Activated CD8-positive, alpha-beta memory T cell treated with anti-CD3 and anti-CD28 coated beads, Interleukin-2, amount 10 ng/mL, durations not matched to agents 7 days and 5 days (primary cell): ENCODE measurements around the gene RPLP1. TPM values are rescaled to one million over a fixed set of nuclear protein-coding genes. Genes with fewer than 3 reads are reported as not detected.

ENCODE experiments used
- ATAC-seq: fragments of 150-1000 bp; cut with Tn5 transposase; one replicate; pipeline ENCODE4 v1.10.0; 2021; ENCODE audit warnings: moderate library complexity
- CTCF ChIA-PET: fragments of 350-600 bp; sonication (Branson Sonifier 250); formaldehyde crosslinking; loops from one replicate; lab custom pipeline; 2021; ENCODE audit warnings: antibody characterized with exemption; lab: Charles Lee
- DNase-seq: peaks from one replicate; pipeline ENCODE4 v3.0.0-alpha.2; 2020
- H3K27ac Mint-ChIP-seq: one replicate; pipeline ENCODE4 v1.8.0; 2021; ENCODE audit warnings: mild to moderate bottlenecking, mixed read lengths
- H3K27me3 Mint-ChIP-seq: one replicate; pipeline ENCODE4 v1.8.0; 2021; ENCODE audit warnings: mixed read lengths
- H3K36me3 Mint-ChIP-seq: one replicate; pipeline ENCODE4 v1.8.0; 2021; ENCODE audit warnings: mild to moderate bottlenecking, mixed read lengths
- H3K4me1 Mint-ChIP-seq: one replicate; pipeline ENCODE4 v1.8.0; 2021; ENCODE audit warnings: mixed read lengths
- H3K4me3 Mint-ChIP-seq: one replicate; pipeline ENCODE4 v1.8.0; 2021; ENCODE audit warnings: mild to moderate bottlenecking, moderate library complexity, mixed read lengths
- H3K9me3 Mint-ChIP-seq: one replicate; pipeline ENCODE4 v1.8.0; 2022; ENCODE audit warnings: low read depth, mixed read lengths
- total RNA-seq, 2 experiments: library from RNA; stranded (reverse); gene quantifications; one replicate each; pipeline ENCODE4 v1.2.3, GENCODE V29; 2021

RPLP1 gene
- total RNA-seq, result 1,000 to 10,000 TPM; 1,405 to 1,605 TPM

DNA sequence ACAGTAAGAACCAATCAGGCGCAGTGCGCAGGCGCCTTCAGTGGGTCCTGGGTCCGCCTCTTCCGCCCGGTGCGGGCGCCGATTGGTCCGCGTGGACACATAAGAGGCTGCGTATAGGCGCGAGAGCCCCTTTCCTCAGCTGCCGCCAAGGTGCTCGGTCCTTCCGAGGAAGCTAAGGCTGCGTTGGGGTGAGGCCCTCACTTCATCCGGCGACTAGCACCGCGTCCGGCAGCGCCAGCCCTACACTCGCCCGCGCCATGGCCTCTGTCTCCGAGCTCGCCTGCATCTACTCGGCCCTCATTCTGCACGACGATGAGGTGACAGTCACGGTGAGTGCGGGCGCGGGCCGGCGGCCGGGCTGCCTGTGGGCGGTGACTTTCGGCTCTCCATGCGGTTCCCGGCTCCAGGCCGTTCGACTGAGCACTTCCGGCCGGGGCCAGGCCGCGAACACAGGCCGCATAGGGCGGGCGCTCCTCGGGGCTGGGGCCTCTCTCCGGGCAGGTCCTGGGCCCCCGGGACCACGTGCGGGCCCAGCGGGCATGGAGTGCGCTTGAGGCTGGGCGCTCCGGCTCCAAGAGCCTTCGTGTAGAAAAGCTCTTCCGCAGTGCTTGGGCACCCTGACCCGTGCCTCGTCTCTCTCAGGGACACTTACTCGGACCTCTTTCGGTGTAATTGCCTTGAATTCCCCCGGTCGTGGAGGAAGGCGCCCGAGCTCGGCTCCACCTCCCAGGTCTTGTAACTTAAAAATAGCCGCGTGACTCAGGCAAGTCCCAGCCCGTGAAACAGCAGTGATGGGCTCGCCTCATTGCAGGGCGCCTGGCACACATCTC, at the start of gene RPLP1:
RPLP1 (plus strand) TSS at position 127 of the 830 bp plus-strand sequence; CDS start at position 258, 131 bp downstream.
- Mint-ChIP-seq H3K27ac (peak within 1 kb of the TSS; percentile 99), H3K4me3 (peak within 1 kb of the TSS; percentile 97), H3K9me3 (no peaks in the 10 kb centered on the region), H3K27me3 (no peaks in the 10 kb centered on the region), H3K36me3 (peaks cover 54% of the 10 kb centered on the region), H3K4me1 (peaks cover 36% of the 10 kb centered on the region)
- ATAC-seq, result peak; percentile 87
- CTCF ChIA-PET, result interaction anchor here (1.0 to 4.1 kb wide), 9 partner anchors 9 to 1015 kb away, joined by 3 to 78 read pairs (median 3); no protein-coding TSS in a partner anchor
- DNase-seq, result peak; percentile 96

- no peaks in the 10 kb centered on the region for H3K9me3 Mint-ChIP-seq
- H3K4me3 Mint-ChIP-seq, result no peak overlapping the region
- H3K36me3 Mint-ChIP-seq, result no peaks in the 10 kb centered on the region
- DNase-seq (no peak), ATAC-seq (no peak)
- no peak overlapping the region for H3K27ac Mint-ChIP-seq
- peaks cover 33% of the 10 kb centered on the region for H3K27me3 Mint-ChIP-seq
- H3K4me1 Mint-ChIP-seq, result peaks cover 3% of the 10 kb centered on the region
- CTCF ChIA-PET, result interaction anchor here (3.7 kb wide), 1 partner anchor 9 kb away, joined by 22 read pairs; no protein-coding TSS in a partner anchor
Measured at GRCh38 chr15:69403594-69403993, 49.0 kb upstream of the RPLP1 start.

DNA sequence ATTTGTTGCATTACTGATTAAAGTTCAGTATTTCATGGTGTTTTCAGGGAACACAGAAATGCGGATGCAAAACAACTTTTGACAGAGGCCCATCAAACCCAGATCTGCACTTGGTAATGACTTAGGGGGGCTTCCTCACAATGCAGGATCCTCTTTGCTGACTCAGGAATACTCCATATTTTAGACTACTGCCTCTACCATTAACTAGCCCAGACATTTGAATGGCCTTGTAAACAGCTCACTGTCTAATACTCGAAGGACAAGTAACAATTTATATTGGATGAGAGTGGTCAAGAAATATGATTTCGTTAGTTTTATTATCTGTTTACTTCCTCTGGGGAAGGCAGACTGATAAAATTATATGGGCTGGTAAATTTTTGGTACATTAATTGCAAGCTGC, 47.5 kb upstream of the RPLP1 start:
- CTCF ChIA-PET, result interaction anchor here (1.4 to 3.7 kb wide), 3 partner anchors 9 to 346 kb away, joined by 4 to 22 read pairs (median 4); partner anchors contain the start of gene KIF23
- no peak overlapping the region for H3K27ac Mint-ChIP-seq
- DNase-seq, result no peak

DNA sequence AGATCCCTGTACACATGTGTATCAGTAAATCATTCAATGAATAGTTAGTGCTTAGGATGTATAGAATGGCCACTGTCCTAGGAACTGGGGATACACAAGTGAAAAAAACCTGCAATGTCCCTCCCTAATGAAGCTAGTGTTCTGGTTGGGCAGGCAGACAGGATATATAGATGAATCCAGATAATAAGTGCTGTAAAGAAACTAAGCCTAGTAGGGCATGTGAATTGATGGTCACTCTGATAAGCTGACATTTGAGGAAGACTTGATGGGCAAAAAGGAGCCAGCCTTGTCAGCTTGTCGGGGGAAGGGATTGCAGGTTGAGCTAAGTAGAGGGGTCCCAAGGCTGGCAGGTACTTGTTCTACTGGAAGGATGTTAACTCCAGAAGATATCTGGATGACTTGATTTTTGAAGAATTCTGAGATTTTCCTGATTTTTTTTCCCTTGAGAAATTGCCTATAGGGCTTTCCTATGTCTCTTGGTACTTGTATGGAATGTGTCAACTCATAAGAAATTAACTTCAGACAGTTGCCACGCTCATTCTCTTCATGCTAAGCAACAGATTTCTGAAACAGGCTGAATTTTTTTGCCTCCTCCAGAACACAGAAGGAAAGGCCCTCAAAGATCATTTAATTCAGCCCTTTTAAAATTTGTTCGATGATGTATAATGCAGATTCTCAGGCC, 44.8 kb upstream of the RPLP1 start:
- DNase-seq, result no peak
- H3K4me3 Mint-ChIP-seq, result no peak overlapping the region
- no peaks in the 10 kb centered on the region for H3K9me3 Mint-ChIP-seq
- H3K4me1 Mint-ChIP-seq, result no peaks in the 10 kb centered on the region
- peaks cover 41% of the 10 kb centered on the region for H3K27me3 Mint-ChIP-seq
- no peak overlapping the region for H3K27ac Mint-ChIP-seq
- CTCF ChIA-PET, result interaction anchor here (1.1 kb wide), 1 partner anchor 13 kb away, joined by 3 read pairs; no protein-coding TSS in a partner anchor
- H3K36me3 Mint-ChIP-seq, result no peaks in the 10 kb centered on the region
- ATAC-seq, result no peak

More for the DNA sequence above, 47.5 kb upstream of the RPLP1 start:
- no peaks in the 10 kb centered on the region for H3K9me3 Mint-ChIP-seq
- H3K4me3 Mint-ChIP-seq, result no peak overlapping the region
- H3K36me3 Mint-ChIP-seq, result no peaks in the 10 kb centered on the region
- H3K27me3 Mint-ChIP-seq, result peaks cover 41% of the 10 kb centered on the region
- no peak for ATAC-seq
- H3K4me1 Mint-ChIP-seq, result no peaks in the 10 kb centered on the region

GRCh38 chr15:69408841-69409240, 43.8 kb upstream of the RPLP1 start:
- H3K27me3 Mint-ChIP-seq, result peaks cover 36% of the 10 kb centered on the region
- DNase-seq (no peak), ATAC-seq (no peak)
- CTCF ChIA-PET, result interaction anchor here (1.0 kb wide), 1 partner anchor 14 kb away, joined by 4 read pairs; no protein-coding TSS in a partner anchor
- H3K27ac Mint-ChIP-seq, result no peak overlapping the region
- no peaks in the 10 kb centered on the region for H3K36me3 Mint-ChIP-seq
- no peaks in the 10 kb centered on the region for H3K9me3 Mint-ChIP-seq
- H3K4me1 Mint-ChIP-seq, result peaks cover 5% of the 10 kb centered on the region
- H3K4me3 Mint-ChIP-seq, result no peak overlapping the region

GRCh38 chr15:69410248-69410874, 42.3 kb upstream of the RPLP1 start:
- CTCF ChIA-PET, result no interaction called here
- DNase-seq (no peak), ATAC-seq (no peak)
- H3K9me3 Mint-ChIP-seq, result no peaks in the 10 kb centered on the region
- H3K27me3 Mint-ChIP-seq, result peaks cover 25% of the 10 kb centered on the region
- H3K4me3 Mint-ChIP-seq, result no peak overlapping the region
- peaks cover 3% of the 10 kb centered on the region for H3K36me3 Mint-ChIP-seq
- peaks cover 9% of the 10 kb centered on the region for H3K4me1 Mint-ChIP-seq
- no peak overlapping the region for H3K27ac Mint-ChIP-seq

DNA sequence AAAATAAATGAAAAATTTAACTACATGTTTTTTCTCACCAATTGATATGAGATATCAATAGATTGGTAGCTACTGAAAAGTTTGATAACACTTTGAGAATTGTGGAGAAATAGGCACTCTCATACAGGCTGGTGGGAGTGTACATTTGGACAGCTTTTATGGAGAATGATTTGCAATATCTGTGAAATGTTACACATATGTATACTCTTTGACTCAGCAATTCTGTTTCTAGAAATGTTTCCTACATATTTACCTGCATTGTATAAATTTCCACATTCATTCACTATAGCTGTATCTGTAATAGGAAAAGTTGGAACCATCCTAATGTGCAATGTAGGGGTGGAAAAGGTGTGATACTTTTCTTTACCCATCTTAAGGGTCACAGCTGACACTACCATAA, 40.3 kb upstream of the RPLP1 start:
- ATAC-seq (no peak), DNase-seq (no peak)
- Mint-ChIP-seq H3K9me3 (no peaks in the 10 kb centered on the region), H3K27ac (no peak overlapping the region), H3K36me3 (peaks cover 9% of the 10 kb centered on the region), H3K4me1 (peaks cover 20% of the 10 kb centered on the region), H3K4me3 (no peak overlapping the region), H3K27me3 (peaks cover 18% of the 10 kb centered on the region)
- CTCF ChIA-PET, result interaction anchor here (1.1 to 3.2 kb wide), 4 partner anchors 17 to 51 kb away, joined by 3 to 8 read pairs (median 4); no protein-coding TSS in a partner anchor

DNA sequence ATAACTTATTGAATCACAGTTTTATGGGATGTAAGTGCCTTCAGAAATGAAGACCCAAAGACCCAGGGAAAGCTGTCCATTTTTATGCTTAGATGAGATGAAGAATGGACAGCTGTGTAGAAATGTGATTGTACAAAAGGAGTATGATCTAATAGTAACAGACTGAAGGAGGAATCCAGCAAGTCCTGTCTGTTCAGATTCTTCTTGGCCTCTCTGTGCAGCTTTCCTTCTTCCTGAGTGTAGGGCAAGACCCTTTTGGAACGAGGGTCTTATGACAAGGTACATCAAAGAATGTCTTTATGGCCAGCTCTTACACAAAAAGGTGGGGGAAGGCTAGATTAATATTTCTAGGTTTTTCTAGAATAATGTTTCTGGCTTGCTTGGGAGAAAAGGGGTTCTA, 39.9 kb upstream of the RPLP1 start:
- peaks cover 23% of the 10 kb centered on the region for H3K4me1 Mint-ChIP-seq
- DNase-seq, result no peak
- H3K9me3 Mint-ChIP-seq, result no peaks in the 10 kb centered on the region
- ATAC-seq, result no peak
- H3K36me3 Mint-ChIP-seq, result peaks cover 13% of the 10 kb centered on the region
- no peak overlapping the region for H3K4me3 Mint-ChIP-seq
- H3K27me3 Mint-ChIP-seq, result peaks cover 16% of the 10 kb centered on the region
- CTCF ChIA-PET, result interaction anchor here (1.1 to 3.2 kb wide), 4 partner anchors 18 to 50 kb away, joined by 3 to 8 read pairs (median 4); no protein-coding TSS in a partner anchor
- no peak overlapping the region for H3K27ac Mint-ChIP-seq

- Mint-ChIP-seq H3K4me1 (peaks cover 23% of the 10 kb centered on the region), H3K36me3 (peaks cover 21% of the 10 kb centered on the region), H3K27me3 (peaks cover 8% of the 10 kb centered on the region), H3K9me3 (no peaks in the 10 kb centered on the region), H3K27ac (peak within 1 kb of the TSS; percentile 77), H3K4me3 (peak within 1 kb of the TSS; percentile 88)
- CTCF ChIA-PET, result interaction anchor here (0.6 to 3.2 kb wide), 10 partner anchors 9 to 243 kb away, joined by 3 to 8 read pairs (median 4); no protein-coding TSS in a partner anchor
- peak; percentile 97 for DNase-seq
- ATAC-seq, result peak; percentile 98
Measured at GRCh38 chr15:69413822-69414700, 38.6 kb upstream of the RPLP1 start, which contains the start of gene KIF23. KIF23 (plus strand) TSS chr15:69414349; CDS start chr15:69414466, 117 bp downstream.

DNA sequence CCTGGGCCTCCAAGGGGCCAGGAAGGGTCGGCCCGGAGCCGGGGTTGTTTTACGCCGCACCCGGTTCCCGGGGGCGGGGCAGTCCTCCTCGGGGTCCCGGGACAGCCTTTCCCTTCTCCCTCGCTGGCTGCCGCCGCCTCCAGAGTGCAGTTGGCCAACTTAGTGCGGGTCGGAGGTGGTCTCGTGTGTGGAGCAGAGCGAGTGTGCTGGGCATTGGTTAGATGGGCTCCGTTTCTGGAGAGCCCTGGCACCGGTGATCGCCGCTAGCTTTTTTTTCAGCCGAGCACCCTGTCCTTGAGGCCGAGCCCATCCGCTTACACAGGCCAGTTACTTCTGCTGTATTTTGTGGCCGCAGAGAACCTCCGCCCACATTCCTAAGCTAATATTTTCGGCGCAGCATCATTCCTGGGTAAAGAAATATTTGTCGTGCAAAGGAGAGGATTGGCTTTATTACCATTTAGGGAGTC, 37.9 kb upstream of the RPLP1 start:
- H3K36me3 Mint-ChIP-seq, result peaks cover 26% of the 10 kb centered on the region
- CTCF ChIA-PET, result interaction anchor here (0.6 to 1.5 kb wide), 6 partner anchors 14 to 244 kb away, joined by 3 to 7 read pairs (median 4); no protein-coding TSS in a partner anchor
- peaks cover 23% of the 10 kb centered on the region for H3K4me1 Mint-ChIP-seq
- peaks cover 2% of the 10 kb centered on the region for H3K27me3 Mint-ChIP-seq
- ATAC-seq (peak; percentile 52), DNase-seq (peak; percentile 50)
- H3K9me3 Mint-ChIP-seq, result no peaks in the 10 kb centered on the region
- peak overlapping the region; percentile 72 for H3K27ac Mint-ChIP-seq
- H3K4me3 Mint-ChIP-seq, result peak overlapping the region; percentile 88

GRCh38 chr15:69415381-69415780, 37.2 kb upstream of the RPLP1 start:
- Mint-ChIP-seq H3K4me1 (peaks cover 23% of the 10 kb centered on the region), H3K9me3 (no peaks in the 10 kb centered on the region), H3K27ac (no peak overlapping the region)

GRCh38 chr15:69417581-69417980, 35.0 kb upstream of the RPLP1 start:
- Mint-ChIP-seq H3K4me3 (no peak overlapping the region), H3K4me1 (peaks cover 23% of the 10 kb centered on the region), H3K27ac (no peak overlapping the region), H3K27me3 (peaks cover 2% of the 10 kb centered on the region), H3K36me3 (peaks cover 40% of the 10 kb centered on the region), H3K9me3 (no peaks in the 10 kb centered on the region)
- CTCF ChIA-PET, result interaction anchor here (1.3 to 4.0 kb wide), 3 partner anchors 13 to 45 kb away, joined by 3 to 16 read pairs (median 4); no protein-coding TSS in a partner anchor
- ATAC-seq, result no peak
- no peak for DNase-seq

More at GRCh38 chr15:69415381-69415780, 37.2 kb upstream of the RPLP1 start:
- DNase-seq (no peak), ATAC-seq (no peak)
- Mint-ChIP-seq H3K27me3 (peaks cover 2% of the 10 kb centered on the region), H3K36me3 (peaks cover 26% of the 10 kb centered on the region), H3K4me3 (peak overlapping the region; percentile 88)
- CTCF ChIA-PET, result interaction anchor here (0.6 to 4.0 kb wide), 3 partner anchors 9 to 47 kb away, joined by 4 to 16 read pairs (median 4); no protein-coding TSS in a partner anchor
